Measurements from ENCODE around the gene HCK. TPM values are rescaled to one million over a fixed set of nuclear protein-coding genes. Genes with fewer than 3 reads are reported as not detected.

The HCK gene
- total RNA-seq, 1 donor from 2014 or later: not detected

GRCh38 chr20:32040142-32040953, 11.7 kb upstream of the HCK start:
- no peak for DNase-seq (ENCODE audit: extremely low spot score, unreplicated experiment)
- no peaks in the 10 kb centered on the region for H3K36me3 Mint-ChIP-seq (ENCODE audit: unreplicated experiment)
- H3K4me3 Mint-ChIP-seq (ENCODE audit: unreplicated experiment): no peak overlapping the region
- no peak overlapping the region for H3K27ac Mint-ChIP-seq (ENCODE audit: unreplicated experiment)
- peaks cover 22% of the 10 kb centered on the region for H3K4me1 Mint-ChIP-seq (ENCODE audit: unreplicated experiment)
- TF ChIP-seq CTCF (IDR thresholded peaks at IDR 0.05): no peak
- H3K27me3 Mint-ChIP-seq (ENCODE audit: unreplicated experiment): peaks cover 60% of the 10 kb centered on the region
- no peaks in the 10 kb centered on the region for H3K9me3 Mint-ChIP-seq (ENCODE audit: unreplicated experiment)

- DNase-seq (ENCODE audit: extremely low spot score, unreplicated experiment): no peak
- Mint-ChIP-seq H3K27ac (ENCODE audit: unreplicated experiment) (no peak overlapping the region), H3K36me3 (ENCODE audit: unreplicated experiment) (no peaks in the 10 kb centered on the region), H3K4me1 (ENCODE audit: unreplicated experiment) (peaks cover 14% of the 10 kb centered on the region), H3K4me3 (ENCODE audit: unreplicated experiment) (no peak overlapping the region), H3K9me3 (ENCODE audit: unreplicated experiment) (no peaks in the 10 kb centered on the region), H3K27me3 (ENCODE audit: unreplicated experiment) (peaks cover 75% of the 10 kb centered on the region)
- no peak for TF ChIP-seq CTCF (IDR thresholded peaks at IDR 0.05)
Measured at GRCh38 chr20:32045999-32046398, 6.0 kb upstream of the HCK start.

GRCh38 chr20:32050324-32050841, 1.7 kb upstream of the HCK start:
- Mint-ChIP-seq H3K27ac (ENCODE audit: unreplicated experiment) (no peak overlapping the region), H3K9me3 (ENCODE audit: unreplicated experiment) (no peaks in the 10 kb centered on the region), H3K4me3 (ENCODE audit: unreplicated experiment) (no peak overlapping the region), H3K36me3 (ENCODE audit: unreplicated experiment) (peaks cover 5% of the 10 kb centered on the region), H3K4me1 (ENCODE audit: unreplicated experiment) (peaks cover 10% of the 10 kb centered on the region), H3K27me3 (ENCODE audit: unreplicated experiment) (peaks cover 74% of the 10 kb centered on the region)
- no peak for TF ChIP-seq CTCF (IDR thresholded peaks at IDR 0.05)
- DNase-seq (ENCODE audit: extremely low spot score, unreplicated experiment): no peak

- peak overlapping the region; percentile 45 for H3K4me3 Mint-ChIP-seq (ENCODE audit: unreplicated experiment)
- no peak for TF ChIP-seq CTCF (IDR thresholded peaks at IDR 0.05)
- H3K9me3 Mint-ChIP-seq (ENCODE audit: unreplicated experiment): no peaks in the 10 kb centered on the region
- peaks cover 74% of the 10 kb centered on the region for H3K27me3 Mint-ChIP-seq (ENCODE audit: unreplicated experiment)
- peaks cover 10% of the 10 kb centered on the region for H3K4me1 Mint-ChIP-seq (ENCODE audit: unreplicated experiment)
- DNase-seq (ENCODE audit: extremely low spot score, unreplicated experiment): no peak
- peaks cover 5% of the 10 kb centered on the region for H3K36me3 Mint-ChIP-seq (ENCODE audit: unreplicated experiment)
- no peak overlapping the region for H3K27ac Mint-ChIP-seq (ENCODE audit: unreplicated experiment)
Measured at GRCh38 chr20:32050851-32051556, 1.0 kb upstream of the HCK start.

GRCh38 chr20:32051720-32052089, 337 bp upstream of the HCK start:
- Mint-ChIP-seq H3K27me3 (ENCODE audit: unreplicated experiment) (peaks cover 73% of the 10 kb centered on the region), H3K9me3 (ENCODE audit: unreplicated experiment) (no peaks in the 10 kb centered on the region), H3K27ac (ENCODE audit: unreplicated experiment) (no peak overlapping the region), H3K4me3 (ENCODE audit: unreplicated experiment) (no peak overlapping the region), H3K36me3 (ENCODE audit: unreplicated experiment) (peaks cover 5% of the 10 kb centered on the region), H3K4me1 (ENCODE audit: unreplicated experiment) (peaks cover 10% of the 10 kb centered on the region)
- no peak for DNase-seq (ENCODE audit: extremely low spot score, unreplicated experiment)
- TF ChIP-seq CTCF (IDR thresholded peaks at IDR 0.05): no peak
